PC-9 (cell line): ENCODE measurements around the gene PRUNE2. TPM values are rescaled to one million over a fixed set of nuclear protein-coding genes. Genes with fewer than 3 reads are reported as not detected.

Source experiments
- BruUV-seq: library from RNA; stranded (reverse); fragments of 400-500 nt; replicated peaks from 2 replicates; lab custom pipeline; 2021; lab: Mats Ljungman, UMichigan
- CTCF ChIA-PET: fragments of 300-600 bp; sonication (Branson Sonifier 250); formaldehyde crosslinking; loops from one replicate; lab custom pipeline; 2022; ENCODE audit warnings: antibody characterized with exemption; lab: Charles Lee
- POLR2A ChIA-PET: fragments of 300-600 bp; sonication (Branson Sonifier 250); formaldehyde crosslinking; loops from one replicate; lab custom pipeline; 2022; ENCODE audit warnings: antibody characterized with exemption; ENCODE audit not compliant: unreplicated experiment; lab: Charles Lee
- DNase-seq, 2 experiments: peaks; one replicate each; pipeline versions ENCODE4 v3.0.0 to v3.0.0-alpha.2; 2015 to 2022; ENCODE audit warnings: mixed read lengths in 1 of 2
- H2AFZ ChIP-seq: fragments of 200-600 bp; sonication (generic); 2 replicates; pipeline ENCODE4 v1.8.1; 2017; ENCODE audit warnings: antibody characterized with exemption
- H3F3A ChIP-seq: fragments of 200-600 bp; sonication (generic); 2 replicates; pipeline ENCODE4 v1.8.1; 2017; ENCODE audit warnings: antibody characterized with exemption, mild to moderate bottlenecking, low read depth; ENCODE audit not compliant: insufficient read depth
- H3K27ac ChIP-seq: fragments of 200-600 bp; sonication (generic); 2 replicates; pipeline ENCODE4 v1.6.1; 2016; ENCODE audit warnings: mixed run types
- H3K27me3 ChIP-seq: fragments of 200-600 bp; sonication (generic); 2 replicates; pipeline ENCODE4 v1.6.1; 2016; ENCODE audit warnings: low read depth, mixed run types; ENCODE audit not compliant: insufficient read depth
- H3K36me3 ChIP-seq: fragments of 200-600 bp; sonication (generic); 2 replicates; pipeline ENCODE4 v1.6.1; 2016; ENCODE audit warnings: low read depth, mixed run types
- H3K4me1 ChIP-seq: fragments of 200-600 bp; sonication (generic); replicated peaks from 2 replicates; pipeline ENCODE4 v1.6.1; 2016; ENCODE audit warnings: mixed run types; ENCODE audit not compliant: insufficient read depth
- H3K4me2 ChIP-seq: fragments of 200-600 bp; sonication (generic); 2 replicates; pipeline ENCODE4 v1.6.1; 2017; ENCODE audit warnings: mixed run types
- H3K4me3 ChIP-seq: fragments of 200-600 bp; sonication (generic); 2 replicates; pipeline ENCODE4 v1.6.1; 2016; ENCODE audit warnings: mixed run types
- H3K79me2 ChIP-seq: fragments of 200-600 bp; sonication (generic); 2 replicates; pipeline ENCODE4 v1.6.1; 2017; ENCODE audit warnings: low read depth, mixed run types
- H3K9me2 ChIP-seq: fragments of 200-600 bp; sonication (generic); 2 replicates; pipeline ENCODE4 v1.8.1; 2017; ENCODE audit warnings: mild to moderate bottlenecking; ENCODE audit not compliant: insufficient read depth
- H3K9me3 ChIP-seq: fragments of 200-600 bp; sonication (generic); 2 replicates; pipeline ENCODE4 v1.8.1; 2016; ENCODE audit warnings: low read depth; ENCODE audit not compliant: insufficient read depth
- H4K20me1 ChIP-seq: fragments of 200-600 bp; sonication (generic); 2 replicates; pipeline ENCODE4 v1.8.1; 2017; ENCODE audit not compliant: insufficient read depth
- EZH2 ChIP-seq: fragments of 200-600 bp; sonication (generic); IDR thresholded peaks from 2 replicates; pipeline ENCODE4 v1.8.0; 2017; ENCODE audit warnings: antibody characterized with exemption, low read depth
- intact Hi-C: fragments of 100-400 bp; cut with micrococcal nuclease; formaldehyde crosslinking; loops from one replicate; pipeline ENCODE4 v1.10.0; 2022; ENCODE audit not compliant: unreplicated experiment
- total RNA-seq: library from RNA; stranded (reverse); gene quantifications from 2 replicates; pipeline ENCODE4 v1.2.3, GENCODE V29; 2021
- TF ChIP-seq, protein P1 (sequence below): fragments of 200-600 bp; sonication (generic); conservative IDR thresholded peaks from 2 replicates; pipeline ENCODE4 v1.6.1; 2017; ENCODE audit warnings: mixed run types, antibody characterized with exemption, mild to moderate bottlenecking, moderate library complexity

Gene PRUNE2
- total RNA-seq, 1 experiment from 2014 or later, result 0.20 TPM

DNA sequence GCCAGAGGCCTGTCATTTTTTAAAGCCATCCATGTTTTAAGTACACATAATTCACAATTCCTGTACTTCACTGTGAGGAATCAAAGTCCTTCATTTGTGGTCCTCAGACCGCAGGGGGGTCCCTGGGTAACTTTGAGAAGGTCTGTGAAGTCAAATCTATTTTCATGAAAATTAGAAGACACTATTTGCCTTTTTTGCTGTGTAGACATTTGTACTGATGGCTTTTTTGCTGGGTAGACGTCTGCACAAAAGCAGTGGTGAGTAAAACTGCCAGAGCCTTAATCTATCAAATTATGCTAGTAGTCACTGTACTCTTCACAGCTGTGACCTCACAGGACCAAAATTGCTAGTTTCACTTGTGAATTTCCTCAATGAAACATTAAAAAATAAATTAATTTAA is 25.7 kb downstream of the PRUNE2 start:
- BruUV-seq, result no TSS peak
- Histone ChIP-seq H3K27me3 (peaks cover 23% of the 10 kb centered on the region; the same call in 1 of the 2 replicates), H4K20me1 (no peaks in the 10 kb centered on the region), H2AFZ (no peak overlapping the region), H3K79me2 (no peaks in the 10 kb centered on the region), H3K4me2 (no peak overlapping the region), H3K4me3 (no peak overlapping the region), H3K9me3 (no peaks in the 10 kb centered on the region), H3K4me1 (no peaks in the 10 kb centered on the region), H3K27ac (no peak overlapping the region), H3K9me2 (no peaks in the 10 kb centered on the region), H3K36me3 (no peaks in the 10 kb centered on the region), H3F3A (no peaks in the 10 kb centered on the region)
- POLR2A ChIA-PET, result no interaction called here
- intact Hi-C loops, result no loop called here
- DNase-seq, result no peak
- CTCF ChIA-PET, result interaction anchor here (0.6 kb wide), 3 partner anchors 180 to 1854 kb away, joined by 3 to 10 read pairs (median 7); no protein-coding TSS in a partner anchor
- TF ChIP-seq EZH2, result no peak
- TF ChIP-seq, protein P1, sequence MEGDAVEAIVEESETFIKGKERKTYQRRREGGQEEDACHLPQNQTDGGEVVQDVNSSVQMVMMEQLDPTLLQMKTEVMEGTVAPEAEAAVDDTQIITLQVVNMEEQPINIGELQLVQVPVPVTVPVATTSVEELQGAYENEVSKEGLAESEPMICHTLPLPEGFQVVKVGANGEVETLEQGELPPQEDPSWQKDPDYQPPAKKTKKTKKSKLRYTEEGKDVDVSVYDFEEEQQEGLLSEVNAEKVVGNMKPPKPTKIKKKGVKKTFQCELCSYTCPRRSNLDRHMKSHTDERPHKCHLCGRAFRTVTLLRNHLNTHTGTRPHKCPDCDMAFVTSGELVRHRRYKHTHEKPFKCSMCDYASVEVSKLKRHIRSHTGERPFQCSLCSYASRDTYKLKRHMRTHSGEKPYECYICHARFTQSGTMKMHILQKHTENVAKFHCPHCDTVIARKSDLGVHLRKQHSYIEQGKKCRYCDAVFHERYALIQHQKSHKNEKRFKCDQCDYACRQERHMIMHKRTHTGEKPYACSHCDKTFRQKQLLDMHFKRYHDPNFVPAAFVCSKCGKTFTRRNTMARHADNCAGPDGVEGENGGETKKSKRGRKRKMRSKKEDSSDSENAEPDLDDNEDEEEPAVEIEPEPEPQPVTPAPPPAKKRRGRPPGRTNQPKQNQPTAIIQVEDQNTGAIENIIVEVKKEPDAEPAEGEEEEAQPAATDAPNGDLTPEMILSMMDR, result no peak

DNA sequence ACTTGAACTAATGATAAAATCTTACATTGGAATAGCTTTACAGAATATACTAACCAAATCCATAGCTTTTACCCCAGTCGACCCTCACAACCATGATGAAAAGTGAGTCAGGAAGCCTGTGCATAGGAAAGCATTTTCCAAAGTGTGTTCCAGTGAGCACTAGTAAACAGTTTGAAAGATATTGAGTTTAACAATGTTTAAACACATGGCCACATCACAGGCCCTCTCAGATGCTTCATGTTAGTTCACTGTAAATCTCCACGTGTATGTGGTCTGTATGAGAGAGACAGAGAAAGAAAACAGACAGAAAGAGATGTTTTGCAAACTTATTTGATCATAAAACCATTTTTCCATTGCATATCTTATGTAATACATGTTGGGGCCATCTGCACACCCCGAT is 27.0 kb downstream of the PRUNE2 start:
- H3K27ac ChIP-seq, result no peak overlapping the region
- no peak overlapping the region for H3K4me2 ChIP-seq
- H3K4me1 ChIP-seq, result no peaks in the 10 kb centered on the region
- no peaks in the 10 kb centered on the region for H3F3A ChIP-seq
- DNase-seq, result no peak
- TF ChIP-seq, protein P1, result no peak
- no peak for TF ChIP-seq EZH2
- H3K9me3 ChIP-seq, result no peaks in the 10 kb centered on the region
- ChIA-PET CTCF (no interaction called here), POLR2A (no interaction called here)
- no peaks in the 10 kb centered on the region for H3K36me3 ChIP-seq
- H3K9me2 ChIP-seq, result no peaks in the 10 kb centered on the region
- BruUV-seq, result no TSS peak
- no peaks in the 10 kb centered on the region for H3K79me2 ChIP-seq
- H3K27me3 ChIP-seq, result peaks cover 30% of the 10 kb centered on the region; the same call in 1 of the 2 replicates
- no peak overlapping the region for H3K4me3 ChIP-seq
- H4K20me1 ChIP-seq, result no peaks in the 10 kb centered on the region
- intact Hi-C loops, result no loop called here
- H2AFZ ChIP-seq, result no peak overlapping the region

- DNase-seq, result no peak
- no peak overlapping the region for H3K4me3 ChIP-seq
- no peaks in the 10 kb centered on the region for H3K9me3 ChIP-seq
- H3K27me3 ChIP-seq, result peaks cover 39% of the 10 kb centered on the region
- CTCF ChIA-PET, result no interaction called here
- H4K20me1 ChIP-seq, result no peaks in the 10 kb centered on the region
- H3K9me2 ChIP-seq, result no peaks in the 10 kb centered on the region
- H3F3A ChIP-seq, result no peaks in the 10 kb centered on the region
- no peak overlapping the region for H3K4me2 ChIP-seq
- POLR2A ChIA-PET, result no interaction called here
- H3K79me2 ChIP-seq, result no peaks in the 10 kb centered on the region
- no TSS peak for BruUV-seq
- H3K36me3 ChIP-seq, result no peaks in the 10 kb centered on the region
- intact Hi-C loops, result no loop called here
- TF ChIP-seq, protein P1, result no peak
- TF ChIP-seq EZH2, result no peak
- no peaks in the 10 kb centered on the region for H3K4me1 ChIP-seq
- H3K27ac ChIP-seq, result no peak overlapping the region
- H2AFZ ChIP-seq, result no peak overlapping the region
Observed at GRCh38 chr9:76877961-76878360, 28.0 kb downstream of the PRUNE2 start.
